GM23338 (cell line): ENCODE measurements around the gene MECP2. TPM values are rescaled to one million over a fixed set of nuclear protein-coding genes. Genes with fewer than 3 reads are reported as not detected.

ENCODE experiments used
- ATAC-seq: fragments of 200-7000 bp; cut with Tn5 transposase; 3 replicates; pipeline ENCODE4 v1.9.1; 2020
- DNase-seq: peaks from one replicate; pipeline ENCODE4 v3.0.0-alpha.2; 2015; ENCODE audit warnings: low spot score
- H2AFZ ChIP-seq: fragments of 200-600 bp; sonication (generic); 2 replicates; pipeline ENCODE4 v1.8.0; 2016; ENCODE audit warnings: antibody characterized with exemption, mild to moderate bottlenecking, moderate library complexity
- H3F3A ChIP-seq: fragments of 200-600 bp; sonication (generic); replicated peaks from 2 replicates; pipeline ENCODE4 v1.8.0; 2017; ENCODE audit warnings: antibody characterized with exemption, mixed run types, low read depth
- H3K27ac ChIP-seq: fragments of 200-600 bp; sonication (generic); 2 replicates; pipeline ENCODE4 v1.6.1; 2016; ENCODE audit warnings: low read depth
- H3K27me3 ChIP-seq: fragments of 200-600 bp; sonication (generic); 2 replicates; pipeline ENCODE4 v1.8.0; 2016; ENCODE audit warnings: mild to moderate bottlenecking, mixed run types, moderate library complexity; ENCODE audit not compliant: insufficient read depth
- H3K36me3 ChIP-seq: fragments of 200-600 bp; sonication (generic); 2 replicates; pipeline ENCODE4 v1.8.0; 2016; ENCODE audit warnings: mild to moderate bottlenecking; ENCODE audit not compliant: insufficient read depth
- H3K4me1 ChIP-seq: fragments of 200-600 bp; sonication (generic); 2 replicates; pipeline ENCODE4 v1.8.0; 2016; ENCODE audit warnings: mild to moderate bottlenecking, moderate library complexity; ENCODE audit not compliant: insufficient read depth
- H3K4me2 ChIP-seq: fragments of 200-600 bp; sonication (generic); 2 replicates; pipeline ENCODE4 v1.7.1; 2017; ENCODE audit warnings: mixed run types
- H3K4me3 ChIP-seq: fragments of 200-600 bp; sonication (generic); 2 replicates; pipeline ENCODE4 v1.6.1; 2016; ENCODE audit warnings: mixed run types
- H3K79me2 ChIP-seq: fragments of 200-600 bp; sonication (generic); replicated peaks from 2 replicates; pipeline ENCODE4 v1.8.0; 2017; ENCODE audit warnings: mild to moderate bottlenecking; ENCODE audit not compliant: insufficient read depth
- H3K9me2 ChIP-seq: fragments of 200-600 bp; sonication (generic); 2 replicates; pipeline ENCODE4 v1.8.0; 2017; ENCODE audit not compliant: insufficient read depth
- H4K20me1 ChIP-seq: fragments of 200-600 bp; sonication (generic); replicated peaks from 2 replicates; pipeline ENCODE4 v1.8.0; 2017; ENCODE audit warnings: mild to moderate bottlenecking; ENCODE audit not compliant: insufficient read depth
- H3K27ac Mint-ChIP-seq: 2 replicates; pipeline ENCODE4 v1.8.0; 2020; ENCODE audit warnings: inconsistent platforms, mild to moderate bottlenecking, moderate library complexity, mixed read lengths
- H3K27me3 Mint-ChIP-seq: 3 replicates; pipeline ENCODE4 v1.8.0; 2022; ENCODE audit warnings: low read depth, mild to moderate bottlenecking, moderate library complexity, mixed read lengths, inconsistent platforms; ENCODE audit not compliant: insufficient read depth, poor library complexity
- H3K36me3 Mint-ChIP-seq: 3 replicates; pipeline ENCODE4 v1.8.0; 2021; ENCODE audit warnings: low read depth, mild to moderate bottlenecking, inconsistent platforms, moderate library complexity, mixed read lengths
- H3K4me1 Mint-ChIP-seq: 3 replicates; pipeline ENCODE4 v1.8.0; 2020; ENCODE audit warnings: mild to moderate bottlenecking, inconsistent platforms, mixed read lengths
- H3K4me3 Mint-ChIP-seq: 3 replicates; pipeline ENCODE4 v1.8.0; 2021; ENCODE audit warnings: moderate library complexity, mild to moderate bottlenecking, inconsistent platforms, mixed read lengths
- H3K9me3 Mint-ChIP-seq: 3 replicates; pipeline ENCODE4 v1.8.0; 2020; ENCODE audit warnings: moderate library complexity, mild to moderate bottlenecking, inconsistent platforms, mixed read lengths
- CREB1 ChIP-seq: fragments of 250-450 bp; sonication (Bioruptor Pico); IDR thresholded peaks from 2 replicates; pipeline ENCODE4 v1.5.0; 2020; ENCODE audit warnings: low read depth, mild to moderate bottlenecking, moderate library complexity
- CTCF ChIP-seq, 2 experiments: fragments of 200-600 bp in 1 of 2; sonication (generic) in 1 of 2; conservative IDR thresholded peaks; 2 replicates each; pipeline versions ENCODE4 v1.5.1 to v1.6.1; 2016 to 2017; ENCODE audit warnings: antibody characterized with exemption in 2 of 2, low read depth in 2 of 2, mild to moderate bottlenecking in 2 of 2, moderate library complexity in 1 of 2
- ETS1 ChIP-seq: IDR thresholded peaks from 2 replicates; pipeline ENCODE4 v1.6.1; 2016; ENCODE audit warnings: antibody characterized with exemption
- EZH2phosphoT487 ChIP-seq: fragments of 200-600 bp; sonication (generic); IDR thresholded peaks from one replicate; pipeline ENCODE4 v1.8.1; 2018; ENCODE audit warnings: antibody characterized with exemption; ENCODE audit not compliant: unreplicated experiment
- POLR2AphosphoS5 ChIP-seq: IDR thresholded peaks from 2 replicates; pipeline ENCODE4 v1.6.1; 2016; ENCODE audit warnings: antibody characterized with exemption, low read depth
- REST ChIP-seq: IDR thresholded peaks from one replicate; pipeline ENCODE4 v1.6.1; 2018; ENCODE audit warnings: antibody characterized with exemption; ENCODE audit not compliant: unreplicated experiment
- STAT1 ChIP-seq: IDR thresholded peaks from one replicate; pipeline ENCODE4 v1.6.1; 2016; ENCODE audit warnings: antibody characterized with exemption; ENCODE audit not compliant: unreplicated experiment
- ZNF114 ChIP-seq: fragments of 250-450 bp; sonication (Bioruptor Pico); IDR thresholded peaks from 2 replicates; pipeline ENCODE4 v1.5.0; 2020; ENCODE audit warnings: mild to moderate bottlenecking, moderate library complexity
- ZNF331 ChIP-seq: fragments of 250-450 bp; sonication (Bioruptor Pico); IDR thresholded peaks from 2 replicates; pipeline ENCODE4 v1.5.0; 2020; ENCODE audit warnings: low read depth, mild to moderate bottlenecking, moderate library complexity
- ZNF462 ChIP-seq: fragments of 250-450 bp; sonication (Bioruptor Pico); IDR thresholded peaks from 2 replicates; pipeline ENCODE4 v1.5.0; 2020; ENCODE audit warnings: mild to moderate bottlenecking, moderate library complexity
- polyA plus RNA-seq: library from polyadenylated mRNA; unstranded; fragments of >200 nt; fragmentation: Nextera tagmentation; extraction: Ambion mirVana; gene quantifications from 2 replicates; pipeline ENCODE4 v1.2.1, GENCODE V29; 2016
- total RNA-seq: library from RNA; depleted of rRNA; stranded (reverse); fragments of >200 nt; shearing (Covaris generic); gene quantifications from 2 replicates; pipeline ENCODE4 v1.2.3, GENCODE V29; 2014

Gene MECP2
- total and polyA plus RNA-seq, 2 experiments from 2014 or later: 27.7 to 32.7 TPM

- Histone ChIP-seq H3F3A (no peaks in the 10 kb centered on the region), H3K27me3 (no peaks in the 10 kb centered on the region), H4K20me1 (no peaks in the 10 kb centered on the region), H3K79me2 (no peaks in the 10 kb centered on the region), H3K36me3 (no peaks in the 10 kb centered on the region), H3K4me3 (no peak overlapping the region), H3K27ac (no peak overlapping the region), H2AFZ (no peak overlapping the region), H3K9me2 (no peaks in the 10 kb centered on the region), H3K4me2 (no peak overlapping the region), H3K4me1 (no peaks in the 10 kb centered on the region)
- Mint-ChIP-seq H3K4me3 (no peak overlapping the region), H3K4me1 (peaks cover 16% of the 10 kb centered on the region), H3K9me3 (no peaks in the 10 kb centered on the region), H3K36me3 (peaks cover 26% of the 10 kb centered on the region; the same call in 2 of the 3 replicates), H3K27me3 (peaks cover 2% of the 10 kb centered on the region), H3K27ac (no peak overlapping the region)
- DNase-seq (peak; percentile 18), ATAC-seq (0 out of 3 replicates have a peak, but pooled peaks have one; percentile 8)
- TF ChIP-seq CREB1 (no peak), ZNF114 (CRISPR knock-in tag) (no peak), POLR2AphosphoS5 (no peak), REST (no peak), ZNF462 (no peak), ZNF331 (CRISPR knock-in tag) (no peak), CTCF (conservative IDR thresholded peaks at IDR 0.05; ENCODE audit: low read depth in 2 of 2) (no peak), ETS1 (no peak), EZH2phosphoT487 (no peak), STAT1 (no peak)
Observed at GRCh38 chrX:154012336-154012991, 85.1 kb downstream of the MECP2 start.
